Sigmoid colon (tissue), 7 donors: ENCODE measurements around the gene OBP2A. TPM values are rescaled to one million over a fixed set of nuclear protein-coding genes. Genes with fewer than 3 reads are reported as not detected.
"Not testable (repeated sequence)": the region's sequence is repeated elsewhere in the genome, so short reads cannot be mapped to it uniquely, and the experiment has no call there.

Source experiments
- DNase-seq: peaks from one replicate; pipeline ENCODE4 v3.0.0-alpha.2; 2019
- H3K27ac ChIP-seq, 4 donors: fragments of 200-600 bp; sonication (generic); one replicate each; pipeline ENCODE4 v1.5.1; 2016 to 2019; ENCODE audit warnings: mild to moderate bottlenecking in 1 of 4
- H3K27me3 ChIP-seq, 3 donors: fragments of 200-600 bp; sonication (generic); one replicate each; pipeline ENCODE4 v1.5.1; 2019; ENCODE audit warnings: mild to moderate bottlenecking in 1 of 3
- H3K36me3 ChIP-seq, 4 donors: fragments of 200-600 bp; sonication (generic); one replicate each; pipeline ENCODE4 v1.5.1; 2016 to 2019
- H3K4me1 ChIP-seq, 4 donors: fragments of 200-600 bp; sonication (generic); one replicate each; pipeline ENCODE4 v1.5.1; 2017 to 2019
- H3K4me3 ChIP-seq, 4 donors: fragments of 200-600 bp; sonication (generic); one replicate each; pipeline ENCODE4 v1.5.1; 2017 to 2019; ENCODE audit warnings: mild to moderate bottlenecking in 2 of 4, moderate library complexity in 1 of 4
- H3K9me3 ChIP-seq, 4 donors: fragments of 200-600 bp in 3 of 4; sonication (generic) in 3 of 4; one replicate each; pipeline versions ENCODE4 v1.5.1 to v1.6.1; 2013 to 2019
- EP300 ChIP-seq, 4 donors: sonication (generic); formaldehyde crosslinking; IDR thresholded peaks; one replicate each; pipeline ENCODE4 v1.6.1; 2017; ENCODE audit warnings: antibody characterized with exemption in 4 of 4
- POLR2A ChIP-seq, 2 donors: fragments of 450-650 bp; IDR thresholded peaks; one replicate each; pipeline ENCODE4 v1.6.1; 2016; ENCODE audit warnings: antibody characterized with exemption in 2 of 2, mild to moderate bottlenecking in 2 of 2, moderate library complexity in 2 of 2
- POLR2AphosphoS5 ChIP-seq, 4 donors: sonication (generic); formaldehyde crosslinking; IDR thresholded peaks; one replicate each; pipeline ENCODE4 v1.6.1; 2017; ENCODE audit warnings: antibody characterized with exemption in 4 of 4
- WGBS, 2 donors: extraction: QIAGEN DNeasy Blood & Tissue Kit; methylation state at CpG; one replicate each; pipeline ENCODE4 v1.1.7; 2013; 5-methylcytosine and 5-hydroxymethylcytosine counted together
- intact Hi-C: fragments of 100-400 bp; cut with DNase I; formaldehyde crosslinking; loops from one replicate; pipeline ENCODE4 v1.15.1; 2023
- polyA plus RNA-seq, 3 donors: library from polyadenylated mRNA; stranded (reverse); fragments of 200-250 nt; gene quantifications; one replicate each; pipeline ENCODE4 v1.2.3, GENCODE V29; 2013
- total RNA-seq, 4 donors: library from RNA; depleted of rRNA; stranded (reverse); fragments of >200 nt; gene quantifications; one replicate each; pipeline ENCODE4 v1.1.0, GENCODE V29; 2016
- TF ChIP-seq, protein P1 (sequence below), 4 experiments: fragments of 450-650 bp in 3 of 4; fragments of 200-600 bp in 1 of 4; IDR thresholded peaks; one replicate each; pipeline ENCODE4 v1.5.1; 2016 to 2019; ENCODE audit warnings: antibody characterized with exemption in 4 of 4, mild to moderate bottlenecking in 3 of 4, moderate library complexity in 2 of 4
- donor health status: healthy with polysubstance abuse.
- donor health status: Bipolar disorder and iron deficiency.
- donor health status: healthy.

Gene OBP2A, protein sequence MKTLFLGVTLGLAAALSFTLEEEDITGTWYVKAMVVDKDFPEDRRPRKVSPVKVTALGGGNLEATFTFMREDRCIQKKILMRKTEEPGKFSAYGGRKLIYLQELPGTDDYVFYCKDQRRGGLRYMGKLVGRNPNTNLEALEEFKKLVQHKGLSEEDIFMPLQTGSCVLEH
- total RNA-seq (not detected), polyA plus RNA-seq (not detected)

DNA sequence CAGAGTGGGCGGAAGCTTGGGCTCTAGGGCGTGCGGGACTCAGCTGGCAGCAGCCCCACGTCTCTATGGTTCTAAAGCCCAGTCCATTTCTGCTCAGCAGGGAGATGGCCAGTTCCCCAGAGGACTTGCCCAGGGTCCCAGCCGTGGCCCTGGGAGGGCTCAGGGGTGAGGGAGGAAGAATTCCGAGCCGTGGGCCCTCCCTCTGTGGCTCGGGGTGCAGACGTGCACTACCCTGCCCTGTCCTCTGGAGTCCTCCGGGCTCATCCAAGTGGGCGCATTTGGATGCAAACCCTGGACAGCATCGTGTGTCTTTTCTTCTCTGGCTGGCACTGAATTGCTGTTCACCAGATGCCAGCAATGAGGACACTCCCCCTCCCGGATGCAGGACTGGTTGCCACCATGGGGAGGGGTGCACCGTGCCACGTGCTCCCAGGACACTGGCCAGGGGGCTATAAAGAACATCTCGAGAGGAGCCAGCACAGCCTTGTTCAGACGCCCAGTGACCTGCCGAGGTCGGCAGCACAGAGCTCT, at the start of gene OBP2A:
TSS of gene OBP2A (plus strand) at position 481 of the 531 bp plus-strand sequence. CDS start 55 bp downstream, outside the sequence.
- H3K4me1 ChIP-seq, intact Hi-C loops, H3K27ac ChIP-seq, H3K4me3 ChIP-seq, H3K27me3 ChIP-seq, H3K9me3 ChIP-seq, H3K36me3 ChIP-seq: not testable (repeated sequence)
- DNase-seq = peak; percentile 21
- 67 to 71% methylated on average over 15 of the region's 19 CpGs for WGBS, 2 donors

DNA sequence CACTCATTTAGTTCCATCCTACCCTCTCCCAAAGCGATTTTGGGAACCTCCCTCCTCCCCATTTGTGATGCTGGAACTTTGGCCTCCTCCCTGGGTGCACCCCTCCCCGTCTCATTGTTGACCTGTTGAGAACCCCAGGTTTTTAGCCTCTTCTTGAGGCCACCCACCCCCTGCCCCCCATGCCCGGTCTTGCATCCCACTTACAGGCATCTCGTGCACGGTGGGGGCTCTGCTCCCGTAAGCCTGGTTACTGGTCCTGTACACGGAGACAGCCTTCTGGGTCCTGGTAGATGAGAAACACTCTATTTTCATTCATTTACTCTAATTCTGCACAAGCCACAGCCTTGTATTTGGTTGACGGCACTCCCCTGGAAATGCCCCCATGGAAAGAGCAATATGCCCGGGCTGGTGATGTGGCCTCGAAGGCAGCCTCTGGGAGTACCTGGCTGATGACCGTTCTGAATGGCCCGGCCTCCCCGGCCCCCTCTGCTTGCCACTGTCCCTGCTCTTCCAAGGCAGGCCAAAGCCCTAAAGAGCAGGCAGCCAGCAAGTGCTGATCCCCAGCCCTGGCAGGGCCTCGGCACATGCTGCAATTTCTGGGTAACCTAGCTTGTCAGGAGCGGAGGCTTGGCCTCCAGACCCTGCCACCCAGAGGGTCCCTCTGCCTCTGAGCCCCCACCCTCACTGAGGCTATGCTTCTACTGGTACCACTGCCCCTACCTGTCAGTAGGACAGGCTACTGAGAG, 47.4 kb upstream of the OBP2A start:
- Histone ChIP-seq H3K9me3 (no peaks in the 10 kb centered on the region), H3K4me3 (no peak overlapping the region), H3K4me1 (peaks cover 0 to 26% (median 22%) of the 10 kb centered on the region in 4 donors), H3K36me3 (peaks cover 1 to 19% (median 6%) of the 10 kb centered on the region in 4 donors), H3K27me3 (no peaks in the 10 kb centered on the region), H3K27ac (no peak overlapping the region)
- intact Hi-C loops = loop anchor here (2.0 kb wide), 1 partner anchor 18 kb away; no protein-coding TSS in a partner anchor
- TF ChIP-seq POLR2A (IDR thresholded peaks at IDR 0.05) = no peak
- TF ChIP-seq EP300 (IDR thresholded peaks at IDR 0.05) = no peak
- TF ChIP-seq, protein P1, sequence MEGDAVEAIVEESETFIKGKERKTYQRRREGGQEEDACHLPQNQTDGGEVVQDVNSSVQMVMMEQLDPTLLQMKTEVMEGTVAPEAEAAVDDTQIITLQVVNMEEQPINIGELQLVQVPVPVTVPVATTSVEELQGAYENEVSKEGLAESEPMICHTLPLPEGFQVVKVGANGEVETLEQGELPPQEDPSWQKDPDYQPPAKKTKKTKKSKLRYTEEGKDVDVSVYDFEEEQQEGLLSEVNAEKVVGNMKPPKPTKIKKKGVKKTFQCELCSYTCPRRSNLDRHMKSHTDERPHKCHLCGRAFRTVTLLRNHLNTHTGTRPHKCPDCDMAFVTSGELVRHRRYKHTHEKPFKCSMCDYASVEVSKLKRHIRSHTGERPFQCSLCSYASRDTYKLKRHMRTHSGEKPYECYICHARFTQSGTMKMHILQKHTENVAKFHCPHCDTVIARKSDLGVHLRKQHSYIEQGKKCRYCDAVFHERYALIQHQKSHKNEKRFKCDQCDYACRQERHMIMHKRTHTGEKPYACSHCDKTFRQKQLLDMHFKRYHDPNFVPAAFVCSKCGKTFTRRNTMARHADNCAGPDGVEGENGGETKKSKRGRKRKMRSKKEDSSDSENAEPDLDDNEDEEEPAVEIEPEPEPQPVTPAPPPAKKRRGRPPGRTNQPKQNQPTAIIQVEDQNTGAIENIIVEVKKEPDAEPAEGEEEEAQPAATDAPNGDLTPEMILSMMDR (IDR thresholded peaks at IDR 0.05) = no peak
- no peak for TF ChIP-seq POLR2AphosphoS5 (IDR thresholded peaks at IDR 0.05)
- WGBS, 2 donors = 83 to 85% methylated on average over 15 of the region's 15 CpGs
- DNase-seq = peak; percentile 62

DNA sequence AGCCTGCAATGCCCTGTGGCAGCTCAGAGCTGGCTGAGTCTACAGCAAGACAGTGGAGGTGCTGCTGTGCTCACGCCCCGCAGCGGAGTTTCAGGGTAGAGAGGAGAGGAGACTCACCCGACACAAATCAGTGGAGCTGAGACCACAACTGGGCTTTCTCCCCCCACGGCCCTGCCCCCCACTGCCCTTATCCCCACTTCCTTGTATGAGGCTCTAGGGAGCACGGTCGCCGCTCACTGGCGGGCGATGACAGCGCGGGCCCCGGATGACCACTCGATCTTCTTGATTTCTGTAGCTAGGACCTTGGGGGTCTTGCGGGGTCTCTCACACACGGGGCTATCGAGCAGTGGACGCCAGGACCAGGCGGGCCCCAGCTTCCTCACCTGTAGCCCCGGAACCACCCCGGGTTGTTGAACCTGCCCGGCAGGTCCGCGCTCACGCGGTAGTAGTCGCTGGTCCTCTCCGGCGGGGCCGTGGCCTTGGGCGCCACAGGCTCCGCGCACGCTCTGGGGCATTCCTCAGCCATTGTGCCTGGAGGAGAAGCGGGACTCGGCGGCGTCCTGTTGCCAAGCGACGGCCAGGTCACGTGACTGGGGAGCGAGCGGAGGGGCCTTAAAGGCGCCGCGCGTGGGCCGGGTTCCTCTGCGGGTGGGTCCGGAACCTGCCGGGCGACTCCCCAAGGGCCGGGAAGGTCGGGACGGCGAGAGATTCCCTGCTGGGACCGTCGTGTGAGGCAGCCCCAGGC, 46.4 kb upstream of the OBP2A start:
- TF ChIP-seq EP300 (IDR thresholded peaks at IDR 0.05) (no peak), POLR2AphosphoS5 (IDR thresholded peaks at IDR 0.05) (peak in 1 of 4 donors; percentile 39)
- DNase-seq = peak; percentile 98
- peaks cover 0 to 30% (median 25%) of the 10 kb centered on the region in 4 donors for H3K4me1 ChIP-seq
- no peaks in the 10 kb centered on the region for H3K9me3 ChIP-seq
- H3K4me3 ChIP-seq = peak overlapping the region; percentile 90 to 97 (median 93)
- intact Hi-C loops = loop anchor here (2.0 kb wide), 1 partner anchor 19 kb away; no protein-coding TSS in a partner anchor
- H3K27me3 ChIP-seq = no peaks in the 10 kb centered on the region
- H3K36me3 ChIP-seq = peaks cover 9 to 29% (median 16%) of the 10 kb centered on the region in 4 donors
- 0 to 1% methylated on average over 58 of the region's 58 CpGs for WGBS, 2 donors
- peak overlapping the region; percentile 82 to 86 (median 86) for H3K27ac ChIP-seq

DNA sequence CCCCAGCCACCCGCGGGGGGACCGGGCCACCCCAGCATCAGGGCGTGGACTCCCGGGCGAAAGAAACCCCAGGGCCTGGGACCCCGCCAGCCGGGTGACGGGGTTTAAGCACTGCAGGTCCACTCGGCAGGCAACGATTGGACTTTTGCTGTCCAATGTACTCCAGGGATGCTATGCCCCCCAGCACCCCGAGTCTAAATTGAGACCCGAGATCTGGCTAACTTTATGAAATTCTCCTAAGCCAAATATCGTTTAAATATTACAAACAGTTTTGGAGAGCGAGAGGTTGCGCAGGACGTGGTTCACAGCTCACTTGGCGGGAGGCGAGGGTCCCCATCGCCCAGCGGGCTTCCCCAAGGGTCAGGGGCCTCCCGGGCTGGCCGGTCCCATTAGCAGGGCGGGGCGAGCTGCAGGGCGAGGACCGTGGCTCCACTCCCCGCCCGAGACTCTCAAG, 45.8 kb upstream of the OBP2A start:
- 1% methylated on average over 29 of the region's 29 CpGs for WGBS, 2 donors
- peak overlapping the region; percentile 82 to 86 (median 86) for H3K27ac ChIP-seq
- intact Hi-C loops = no loop called here

More for the DNA sequence above, 45.8 kb upstream of the OBP2A start:
- no peaks in the 10 kb centered on the region for H3K9me3 ChIP-seq
- peaks cover 9 to 34% (median 19%) of the 10 kb centered on the region in 4 donors for H3K36me3 ChIP-seq
- TF ChIP-seq, protein P1 (IDR thresholded peaks at IDR 0.05) = no peak
- H3K27me3 ChIP-seq = no peaks in the 10 kb centered on the region
- DNase-seq = no peak
- peak overlapping the region; percentile 90 to 97 (median 93) for H3K4me3 ChIP-seq
- H3K4me1 ChIP-seq = peaks cover 0 to 34% (median 27%) of the 10 kb centered on the region in 4 donors
